ENCODE measurements around the gene MCAT. TPM values are rescaled to one million over a fixed set of nuclear protein-coding genes. Genes with fewer than 3 reads are reported as not detected.

Gene MCAT
- total and polyA plus RNA-seq, 2 of the 4 experiments (the other 2 are of a cell fraction): 7.3 to 19.7 TPM

DNA sequence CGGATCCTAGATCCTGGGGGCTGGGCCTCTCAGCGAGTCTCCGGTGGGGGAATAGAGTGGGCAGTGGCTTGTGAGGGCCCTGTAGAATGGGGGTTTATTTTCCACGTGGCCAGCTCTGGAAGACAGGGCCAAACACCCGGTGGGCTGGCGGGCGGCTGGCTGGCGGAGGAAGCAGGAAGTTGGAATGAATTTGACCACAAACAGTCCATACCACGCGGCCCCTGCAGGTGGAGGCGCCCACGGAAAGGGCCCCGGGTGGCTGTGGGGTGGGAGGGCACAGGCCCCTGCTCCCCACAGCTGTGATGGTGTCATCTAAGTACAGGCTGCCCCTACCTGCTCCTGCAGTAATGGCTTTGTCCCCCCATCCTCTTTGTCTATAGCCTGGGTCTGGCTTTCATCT is 15.1 kb downstream of the MCAT start:
- H3K9me3 ChIP-seq (ENCODE audit: control insufficient read depth, insufficient read depth, low read length): no peaks in the 10 kb centered on the region
- peaks cover 12% of the 10 kb centered on the region for H3K4me1 ChIP-seq (ENCODE audit: control insufficient read depth, insufficient read depth, low read length)
- H4K20me1 ChIP-seq (ENCODE audit: insufficient read depth, low read length): no peaks in the 10 kb centered on the region
- H2AFZ ChIP-seq (replicated peaks; ENCODE audit: low read length, poor library complexity): peak overlapping the region; percentile 2
- peak overlapping the region; percentile 99 for H2AK9ac ChIP-seq (replicated peaks; ENCODE audit: low read depth, low read length, poor library complexity)
- intact Hi-C loops (cut with micrococcal nuclease): no loop called here
- no peak for DNase-seq
- no peaks in the 10 kb centered on the region for H3K79me1 ChIP-seq (ENCODE audit: low read depth in 1 of 2, low read length in 2 of 2)
- no peak overlapping the region for H4K8ac ChIP-seq (ENCODE audit: low read depth in 2 of 2, low read length in 2 of 2)
- no peak overlapping the region for H3K27ac ChIP-seq (ENCODE audit: insufficient read depth, low read length)
- peaks cover 11% of the 10 kb centered on the region for H3K9me1 ChIP-seq (ENCODE audit: insufficient read depth, low read length)
- BruUV-seq (replicated peaks): no TSS peak
- peaks cover 9% of the 10 kb centered on the region for H3K36me3 ChIP-seq (ENCODE audit: control insufficient read depth, insufficient read depth, low read length)
- H2BK15ac ChIP-seq (ENCODE audit: low read depth, low read length): no peak overlapping the region
- no peaks in the 10 kb centered on the region for H3K27me3 ChIP-seq (ENCODE audit: control insufficient read depth, insufficient read depth, low read length)
- H2BK20ac ChIP-seq (ENCODE audit: low read depth, low read length): no peak overlapping the region
- no peak overlapping the region for H3K4me2 ChIP-seq (ENCODE audit: low read depth, low read length)
- ChIA-PET CTCF (no interaction called here), POLR2A (ENCODE audit: unreplicated experiment) (interaction anchor here (0.5 kb wide), 1 partner anchor 23 kb away, joined by 17 read pairs; the partner anchor contains the start of gene TSPO)
- no peak overlapping the region for H2BK120ac ChIP-seq (ENCODE audit: low read depth, low read length)
- in situ Hi-C loops (cut with MboI; ENCODE audit: low sequenced_read_pairs): no loop called here
- H3K23ac ChIP-seq (ENCODE audit: low read depth, low read length): no peak overlapping the region
- no peak overlapping the region for H3K14ac ChIP-seq (replicated peaks; ENCODE audit: low read depth, low read length)
- no peak for ATAC-seq (ENCODE audit: low read depth)
- dilution Hi-C loops (cut with HindIII; ENCODE audit: low sequenced_read_pairs, unreplicated experiment): no loop called here
- no peak overlapping the region for H2AK5ac ChIP-seq (ENCODE audit: low read depth, low read length)
- H3K56ac ChIP-seq (ENCODE audit: extremely low read depth, insufficient read depth, low read length): no peak overlapping the region
- H3K4ac ChIP-seq (ENCODE audit: low read depth, low read length): no peak overlapping the region
- no peak overlapping the region for H3K18ac ChIP-seq (ENCODE audit: low read depth, low read length)
- H2BK5ac ChIP-seq (ENCODE audit: low read depth, low read length, poor library complexity, severe bottlenecking): no peak overlapping the region
- H3K4me3 ChIP-seq (ENCODE audit: insufficient read depth, low read depth, low read length): no peak overlapping the region
- no peak overlapping the region for H4K5ac ChIP-seq (ENCODE audit: low read depth, low read length)
- TF ChIP-seq CTCF (conservative IDR thresholded peaks at IDR 0.05; ENCODE audit: low read depth, low read length): no peak
- TF ChIP-seq NFE2L2 (IDR thresholded peaks at IDR 0.05; ENCODE audit: low read depth, low read length): no peak
- no peak for TF ChIP-seq MAZ (IDR thresholded peaks at IDR 0.05; ENCODE audit: borderline replicate concordance, low read depth, low read length)
- no peak for TF ChIP-seq FOS (IDR thresholded peaks at IDR 0.05; ENCODE audit: low read depth, low read length)
- TF ChIP-seq RCOR1 (IDR thresholded peaks at IDR 0.05; ENCODE audit: insufficient replicate concordance, low read length): no peak
- TF ChIP-seq RFX5 (IDR thresholded peaks at IDR 0.05; ENCODE audit: low read depth, low read length): no peak
- no peak for TF ChIP-seq CEBPB (IDR thresholded peaks at IDR 0.05; ENCODE audit: low read depth, low read length)
- TF ChIP-seq, protein P1, sequence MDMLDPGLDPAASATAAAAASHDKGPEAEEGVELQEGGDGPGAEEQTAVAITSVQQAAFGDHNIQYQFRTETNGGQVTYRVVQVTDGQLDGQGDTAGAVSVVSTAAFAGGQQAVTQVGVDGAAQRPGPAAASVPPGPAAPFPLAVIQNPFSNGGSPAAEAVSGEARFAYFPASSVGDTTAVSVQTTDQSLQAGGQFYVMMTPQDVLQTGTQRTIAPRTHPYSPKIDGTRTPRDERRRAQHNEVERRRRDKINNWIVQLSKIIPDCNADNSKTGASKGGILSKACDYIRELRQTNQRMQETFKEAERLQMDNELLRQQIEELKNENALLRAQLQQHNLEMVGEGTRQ (IDR thresholded peaks at IDR 0.05; ENCODE audit: low read depth, low read length): no peak
- TF ChIP-seq MXI1 (IDR thresholded peaks at IDR 0.05; ENCODE audit: borderline replicate concordance, low read depth, low read length): no peak
- TF ChIP-seq, protein P2, sequence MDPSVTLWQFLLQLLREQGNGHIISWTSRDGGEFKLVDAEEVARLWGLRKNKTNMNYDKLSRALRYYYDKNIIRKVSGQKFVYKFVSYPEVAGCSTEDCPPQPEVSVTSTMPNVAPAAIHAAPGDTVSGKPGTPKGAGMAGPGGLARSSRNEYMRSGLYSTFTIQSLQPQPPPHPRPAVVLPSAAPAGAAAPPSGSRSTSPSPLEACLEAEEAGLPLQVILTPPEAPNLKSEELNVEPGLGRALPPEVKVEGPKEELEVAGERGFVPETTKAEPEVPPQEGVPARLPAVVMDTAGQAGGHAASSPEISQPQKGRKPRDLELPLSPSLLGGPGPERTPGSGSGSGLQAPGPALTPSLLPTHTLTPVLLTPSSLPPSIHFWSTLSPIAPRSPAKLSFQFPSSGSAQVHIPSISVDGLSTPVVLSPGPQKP (IDR thresholded peaks at IDR 0.05; ENCODE audit: borderline replicate concordance, low read depth, low read length): no peak
- no peak for TF ChIP-seq POLR2A (IDR thresholded peaks at IDR 0.05; ENCODE audit: low read depth, low read length)
- no peak for TF ChIP-seq SMC3 (IDR thresholded peaks at IDR 0.05; ENCODE audit: low read depth, low read length)
- TF ChIP-seq BHLHE40 (IDR thresholded peaks at IDR 0.05; ENCODE audit: low read depth, low read length): no peak
- no peak for TF ChIP-seq CHD1 (IDR thresholded peaks at IDR 0.05; ENCODE audit: low read depth, low read length)
- TF ChIP-seq MAFK (IDR thresholded peaks at IDR 0.05; ENCODE audit: low read depth, low read length): no peak
- no peak for TF ChIP-seq RAD21 (IDR thresholded peaks at IDR 0.05; ENCODE audit: low read length)
- H3K9ac ChIP-seq (ENCODE audit: low read depth, low read length): no peak overlapping the region
- WGBS, 2 experiments (ENCODE audit: extremely low coverage in 2 of 2, insufficient read length in 1 of 2): 93% methylated on average over 5 of the region's 13 CpGs; no CpG with 5 or more reads in 1 of the 2 experiments
- no peak overlapping the region for H4K91ac ChIP-seq (ENCODE audit: insufficient read depth, low read depth, low read length)

Data from IMR-90 (cell line).